HG02678 (cell line): ENCODE data around the gene GIT2.
"Not testable (repeated sequence)": the region's sequence is repeated elsewhere in the genome, so short reads cannot be mapped to it uniquely, and the experiment has no call there.

Source experiments
- ATAC-seq: cut with Tn5 transposase; IDR thresholded peaks from one replicate; pipeline ENCODE4 v1.9.1; 2021; ENCODE audit warnings: mild to moderate bottlenecking, moderate library complexity; ENCODE audit not compliant: unreplicated experiment

The GIT2 gene

DNA sequence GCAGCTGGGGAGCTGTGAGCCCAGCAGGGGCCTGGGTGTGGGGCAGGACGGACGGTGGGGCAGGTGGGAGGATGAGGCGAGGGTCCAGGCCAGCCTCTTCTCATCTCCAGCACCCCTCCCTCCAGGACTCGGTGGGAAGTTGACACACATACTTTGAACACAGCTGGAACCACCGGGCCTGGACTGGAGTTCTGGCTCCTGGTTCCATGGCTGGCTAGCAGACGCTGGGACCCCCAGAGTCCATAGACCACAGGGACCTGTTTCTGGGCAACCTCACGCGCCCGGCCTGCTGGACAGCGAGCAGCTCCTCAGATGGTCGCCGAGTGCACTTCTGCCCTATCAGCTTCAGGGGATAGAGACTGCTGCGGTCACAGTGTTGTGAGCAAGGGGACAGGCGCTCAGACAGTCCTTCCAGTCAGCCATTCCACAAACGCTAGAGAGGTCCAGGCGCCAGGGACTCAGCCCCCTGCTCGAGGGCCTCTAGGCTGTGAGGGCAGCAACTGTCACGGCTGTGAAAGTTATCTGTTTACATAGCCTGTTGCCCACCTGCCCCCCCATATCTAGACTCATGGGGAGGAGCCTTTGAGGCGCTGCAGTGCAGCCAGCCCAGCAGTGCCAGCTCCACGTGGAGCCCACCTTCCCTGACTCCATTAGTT is 70.9 kb downstream of the GIT2 start:
- ATAC-seq, result no peak

DNA sequence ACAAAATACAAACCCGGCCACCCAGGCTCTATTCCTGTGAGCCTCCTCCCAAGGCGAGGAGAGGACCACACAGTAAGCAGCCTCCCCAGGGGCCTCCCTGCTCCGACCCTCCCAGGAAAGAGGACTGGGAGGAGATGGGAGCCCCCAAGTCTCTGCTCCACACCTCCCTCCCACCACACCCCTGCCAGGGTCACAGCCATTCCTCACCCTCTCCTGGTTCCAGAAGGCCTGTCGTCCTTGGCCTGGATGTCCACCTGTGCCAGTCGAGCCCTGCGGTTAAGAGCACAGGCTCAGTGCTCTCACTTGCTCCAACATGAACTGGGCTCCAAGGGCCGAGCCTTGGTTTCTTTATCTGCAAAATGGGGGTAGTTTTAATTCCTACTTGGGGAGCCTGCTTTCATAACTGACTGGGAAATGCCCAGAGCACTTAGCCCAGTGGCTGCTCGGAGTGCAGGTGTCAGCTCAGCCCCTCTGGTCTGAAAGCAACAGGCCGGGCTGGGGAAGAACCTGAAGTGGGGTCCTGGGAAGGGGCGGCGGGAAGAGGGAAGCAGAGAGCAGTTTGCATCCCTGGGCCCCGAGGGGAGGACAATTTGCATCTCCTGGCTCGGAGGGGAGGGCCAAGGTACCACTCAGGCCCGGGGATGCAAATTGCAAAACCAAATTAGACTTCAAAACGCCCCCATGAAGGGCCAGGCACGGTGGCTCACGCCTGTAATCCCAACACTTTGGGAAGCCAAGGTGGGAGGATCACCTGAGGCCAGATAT is 72.5 kb downstream of the GIT2 start:
- ATAC-seq, result no peak

- ATAC-seq, result no peak
Observed at GRCh38 chr12:109923038-109923437, 73.1 kb downstream of the GIT2 start.

DNA sequence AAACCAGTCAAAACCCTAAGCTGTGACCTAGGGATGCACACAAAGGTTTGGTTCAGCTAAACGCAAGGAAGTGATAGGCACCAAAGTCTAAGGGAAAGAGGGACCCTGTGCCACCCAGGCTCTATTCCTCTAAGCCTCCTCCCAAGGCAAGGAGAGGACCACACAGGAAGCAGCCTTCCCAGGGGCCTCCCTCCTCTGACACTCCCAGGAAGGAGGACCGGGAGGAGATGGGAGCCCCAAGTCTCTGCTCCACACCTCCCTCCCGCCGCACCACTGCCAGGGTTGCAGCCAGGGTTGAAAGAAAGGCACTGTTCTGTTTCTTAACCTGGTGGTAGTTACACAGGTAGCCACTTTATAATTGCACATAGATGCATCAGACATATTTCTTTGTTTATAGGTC is 74.2 kb downstream of the GIT2 start:
- no peak for ATAC-seq

DNA sequence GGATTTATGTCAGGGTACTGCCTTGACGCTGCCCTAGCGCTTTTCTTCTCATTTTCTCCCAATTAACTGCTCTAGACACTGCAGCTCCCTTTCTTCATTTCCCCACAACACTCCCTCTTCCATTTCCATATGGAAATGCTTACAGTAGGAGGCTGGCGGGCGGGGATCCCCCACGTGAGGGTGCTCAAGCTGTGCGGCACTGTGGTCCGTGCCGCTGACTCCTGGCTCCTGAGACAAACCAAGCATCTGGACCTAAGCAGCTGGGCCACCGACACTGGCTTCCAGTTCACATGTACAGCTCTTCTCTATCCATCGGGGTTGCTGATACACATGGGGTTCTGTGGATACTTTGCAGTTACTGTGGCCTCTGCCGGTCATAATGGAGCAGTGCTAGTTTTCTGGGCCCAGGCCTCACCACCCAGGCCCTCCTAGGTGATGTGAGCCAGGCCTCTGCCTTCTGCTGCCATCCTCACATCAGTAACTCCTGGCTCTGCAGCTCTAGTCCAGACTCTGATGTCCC is 75.8 kb downstream of the GIT2 start:
- ATAC-seq, result no peak

DNA sequence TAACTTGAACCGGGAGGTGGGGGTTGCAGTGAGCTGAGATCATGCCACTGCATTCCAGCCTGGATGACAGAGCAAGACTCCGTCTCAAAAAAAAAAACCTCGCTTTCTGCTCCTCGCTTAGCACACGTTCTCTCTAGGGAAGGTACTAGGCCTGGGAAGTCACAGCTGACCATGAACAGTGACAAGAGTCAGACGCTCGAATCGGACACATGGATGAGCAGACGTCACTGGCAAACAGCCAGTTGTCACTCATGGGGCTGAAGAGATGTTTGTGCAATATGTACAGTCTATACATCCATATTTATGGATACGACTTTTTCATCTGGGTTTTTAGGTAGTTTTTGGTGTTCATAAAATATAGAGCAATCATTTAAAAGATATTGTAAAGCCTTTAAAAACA is 76.7 kb downstream of the GIT2 start:
- no peak for ATAC-seq

DNA sequence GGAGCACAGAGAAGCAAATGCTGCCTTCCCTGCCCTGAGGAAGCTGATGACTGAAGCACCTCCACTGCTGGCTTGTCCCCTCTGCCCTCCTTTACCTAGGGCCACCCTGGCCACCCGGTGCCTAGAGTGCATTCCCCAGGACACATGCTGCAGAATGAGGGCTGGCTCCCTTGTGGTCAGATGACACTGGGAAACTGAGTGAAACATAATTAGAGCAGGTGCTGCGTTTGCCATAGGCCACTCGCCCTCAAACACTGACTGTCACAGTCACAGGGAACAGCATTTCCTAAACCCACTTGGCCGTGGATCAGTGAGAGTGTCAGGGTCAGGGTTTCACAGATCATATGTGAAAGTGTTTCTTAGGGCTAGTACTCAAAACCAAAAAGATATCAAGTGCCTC is 80.1 kb downstream of the GIT2 start:
- no peak for ATAC-seq

DNA sequence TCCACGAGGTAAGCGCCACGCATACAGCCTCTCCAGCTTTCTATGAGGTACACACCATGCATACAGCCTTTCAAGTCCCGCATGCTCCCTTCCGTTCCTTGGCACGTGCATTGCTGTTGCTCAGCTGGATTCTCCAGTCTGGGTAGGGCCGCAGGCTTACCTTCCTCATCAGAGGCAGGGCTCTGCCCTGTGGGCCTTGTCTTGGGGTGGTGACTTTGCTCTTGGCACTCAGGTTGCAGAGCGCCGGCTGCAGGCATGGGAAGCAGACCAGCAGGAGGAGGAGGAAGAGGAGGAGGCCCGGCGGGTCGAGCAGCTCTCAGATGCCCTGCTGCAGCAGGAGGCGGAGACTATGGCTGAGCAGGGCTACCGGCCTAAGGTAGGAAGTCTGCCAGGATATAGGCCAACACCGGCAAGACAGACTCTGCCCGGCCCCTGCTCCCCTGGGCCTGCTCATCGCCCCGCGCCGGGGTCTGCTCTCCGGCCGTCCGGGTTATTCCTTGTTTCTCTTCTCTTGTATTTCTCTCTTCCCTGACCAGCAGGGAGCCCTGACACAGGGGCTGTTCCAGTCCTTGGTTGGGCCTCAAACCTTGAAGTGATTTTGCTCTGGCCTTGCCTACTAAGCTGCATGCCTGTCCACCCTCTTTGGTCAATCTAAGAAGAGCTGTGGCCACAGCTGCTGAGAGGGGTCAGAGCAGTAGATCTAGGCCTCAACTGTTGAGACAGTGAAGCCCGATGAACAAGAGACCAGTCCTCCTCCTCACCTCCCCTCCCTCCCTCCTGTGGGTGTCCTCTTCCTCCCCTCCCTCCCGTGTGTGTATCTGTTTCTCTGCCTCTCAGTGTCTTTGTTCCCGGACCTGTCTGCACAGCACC is 80.8 kb downstream of the GIT2 start:
- no peak for ATAC-seq

DNA sequence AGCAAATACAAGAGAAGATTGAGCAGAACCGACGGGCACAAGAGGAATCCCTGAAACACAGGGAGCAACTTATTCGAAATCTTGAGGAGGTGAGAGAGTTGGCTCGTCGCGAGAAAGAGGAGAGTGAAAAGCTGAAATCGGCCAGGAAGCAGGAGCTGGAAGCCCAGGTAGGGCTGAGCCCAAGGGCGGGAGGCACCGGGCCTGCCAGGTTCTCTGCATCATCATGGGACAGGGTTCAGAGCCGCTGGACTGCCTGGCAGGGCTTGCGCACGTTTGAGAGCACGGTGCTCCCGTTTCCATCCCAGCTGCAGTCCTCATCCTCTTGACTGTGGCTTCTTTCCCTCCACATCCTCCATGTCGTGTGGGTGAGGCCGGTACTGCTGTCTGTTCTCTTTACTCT is 81.7 kb downstream of the GIT2 start:
- no peak for ATAC-seq

- no peak for ATAC-seq
Observed at GRCh38 chr12:109912855-109913321, 83.3 kb downstream of the GIT2 start.

GRCh38 chr12:109910969-109911348 is 85.2 kb downstream of the GIT2 start:
- ATAC-seq, result no peak

- ATAC-seq, result no peak
Observed at GRCh38 chr12:109910254-109910968, 85.8 kb downstream of the GIT2 start.

DNA sequence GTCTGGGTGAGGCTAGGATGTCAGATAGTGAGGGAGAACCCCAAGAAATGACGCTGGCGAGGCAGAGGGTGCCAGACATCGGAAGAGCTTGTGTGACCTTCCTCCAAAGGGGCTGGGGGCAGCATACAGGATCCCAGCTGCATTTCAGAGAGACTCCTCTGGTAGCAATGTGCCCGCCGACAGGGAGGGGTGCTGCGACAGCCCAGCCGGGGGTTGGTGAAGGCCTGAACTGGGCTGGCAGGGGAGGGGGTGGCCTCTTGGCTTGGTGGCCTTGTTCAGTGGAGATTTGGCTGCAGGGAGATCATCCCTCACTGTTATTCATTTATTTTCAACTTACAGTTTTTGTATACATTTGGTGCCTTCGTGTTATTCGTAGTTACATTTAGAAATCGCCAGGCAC is 90.9 kb downstream of the GIT2 start:
- no peak for ATAC-seq

DNA sequence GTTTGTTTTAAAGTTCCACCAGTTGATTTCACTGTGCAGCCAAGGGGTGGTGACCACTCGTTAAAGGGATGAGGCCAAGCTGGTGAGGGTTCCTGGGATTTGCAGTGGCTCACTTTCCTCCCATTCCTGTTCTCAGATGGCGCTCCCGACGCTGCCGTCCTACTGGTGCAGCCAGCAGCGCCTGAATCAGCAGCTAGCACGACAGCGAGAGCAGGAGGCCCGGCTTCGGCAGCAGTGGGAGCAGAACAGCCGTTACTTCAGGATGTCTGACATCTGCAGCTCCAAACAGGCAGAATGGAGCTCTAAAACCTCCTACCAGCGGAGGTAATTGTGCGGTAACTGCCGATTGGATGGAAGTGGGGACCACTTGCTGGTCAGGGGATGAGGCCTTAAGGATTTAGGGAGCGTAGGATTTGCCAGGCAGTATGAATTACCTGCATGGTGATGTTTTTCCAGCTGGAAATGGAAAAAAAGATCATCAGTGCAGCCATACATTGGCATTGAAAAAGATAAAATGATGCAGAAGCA is 93.2 kb downstream of the GIT2 start:
- ATAC-seq, result no peak

- peak; percentile 17 for ATAC-seq
Observed at GRCh38 chr12:109900752-109901580, 95.2 kb downstream of the GIT2 start.

- ATAC-seq, result peak; percentile 81
Observed at GRCh38 chr12:109899783-109900751, 96.1 kb downstream of the GIT2 start, which contains the start of gene TCHP. TSS of gene TCHP (plus strand) at chr12:109900274. CDS start at chr12:109903027, 2,753 bp downstream.

DNA sequence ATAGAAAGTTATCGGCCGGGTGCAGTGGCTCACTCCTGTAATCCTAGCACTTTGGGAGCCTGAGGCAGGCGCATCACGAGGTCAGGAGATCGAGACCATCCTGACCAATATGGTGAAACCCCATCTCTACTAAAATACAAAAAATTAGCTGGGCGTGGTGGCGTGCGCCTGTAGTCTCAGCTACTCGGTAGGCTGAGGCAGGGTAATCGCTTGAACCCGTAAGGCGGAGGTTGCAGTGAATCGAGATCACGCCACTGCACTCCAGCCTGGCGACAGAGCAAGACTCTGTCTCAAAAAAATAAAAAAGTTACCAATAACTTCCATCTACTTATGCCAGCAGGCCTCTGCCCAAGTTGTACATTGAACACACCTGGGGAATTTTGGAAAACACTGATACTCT is 96.8 kb downstream of the GIT2 start:
- not testable (repeated sequence) for ATAC-seq

GRCh38 chr12:109897029-109897428 is 99.1 kb downstream of the GIT2 start:
- ATAC-seq, result no peak
